Measurements from ENCODE around the gene HNRNPAB.

GRCh38 chr5:178232124-178232919, 28.0 kb downstream of the HNRNPAB start, which contains the start of gene PHYKPL:
- TF ChIP-seq POLR2A (IDR thresholded peaks at IDR 0.05) (peak; percentile 52 to 63), CTCF (IDR thresholded peaks at IDR 0.05) (peak in 1 of 4 experiments; percentile 18), EP300 (IDR thresholded peaks at IDR 0.05) (no peak), POLR2AphosphoS5 (IDR thresholded peaks at IDR 0.05) (peak; percentile 73)
